Stromal cell of bone marrow (primary cell): ENCODE measurements around the gene DUOXA1.
"Not testable (repeated sequence)": the region's sequence is repeated elsewhere in the genome, so short reads cannot be mapped to it uniquely, and the experiment has no call there.

Source experiments
- DNase-seq: peaks from one replicate; pipeline ENCODE4 v3.0.0-alpha.2; 2012; ENCODE audit warnings: low read depth

DUOXA1 gene

DNA sequence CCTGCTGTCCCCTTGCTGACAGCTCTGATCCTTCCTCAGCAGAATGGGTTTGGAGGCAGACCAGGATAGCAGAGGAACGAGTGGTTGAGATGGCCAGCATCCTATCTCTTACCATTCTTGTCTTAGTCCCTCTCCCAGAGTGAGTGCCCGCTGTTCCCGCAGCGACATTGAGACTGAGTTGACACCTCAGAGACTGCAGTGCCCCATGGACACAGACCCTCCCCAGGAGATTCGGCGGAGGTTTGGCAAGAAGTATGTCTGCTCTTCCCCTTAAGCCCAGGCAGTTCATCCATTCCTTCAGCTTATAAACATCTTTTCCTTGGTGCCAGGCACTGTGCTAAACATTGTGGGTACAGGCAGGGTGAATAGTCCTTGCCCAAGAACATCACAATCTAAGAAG lies 21.3 kb upstream of the DUOXA1 start:
- no peak for DNase-seq

DNA sequence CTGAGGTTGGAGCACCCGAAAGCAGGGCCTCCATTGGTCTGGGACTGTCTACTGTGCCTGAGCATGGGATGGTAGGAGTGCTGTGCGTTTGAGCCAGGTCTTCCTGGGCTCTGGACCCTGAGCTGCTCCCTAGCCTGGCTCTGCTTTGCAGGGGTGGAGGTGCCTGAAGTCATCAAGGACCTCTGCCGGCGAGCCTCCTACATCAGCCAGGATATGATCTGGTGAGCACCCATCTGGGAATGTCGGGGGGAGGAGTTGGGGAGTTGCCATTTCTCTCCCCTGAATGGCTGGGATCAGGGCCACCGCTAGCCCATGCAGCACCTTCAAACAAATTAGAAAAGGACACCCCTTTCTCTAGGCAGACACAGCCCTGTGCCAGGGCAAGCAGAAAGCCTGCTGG lies 20.8 kb upstream of the DUOXA1 start:
- no peak for DNase-seq

DNA sequence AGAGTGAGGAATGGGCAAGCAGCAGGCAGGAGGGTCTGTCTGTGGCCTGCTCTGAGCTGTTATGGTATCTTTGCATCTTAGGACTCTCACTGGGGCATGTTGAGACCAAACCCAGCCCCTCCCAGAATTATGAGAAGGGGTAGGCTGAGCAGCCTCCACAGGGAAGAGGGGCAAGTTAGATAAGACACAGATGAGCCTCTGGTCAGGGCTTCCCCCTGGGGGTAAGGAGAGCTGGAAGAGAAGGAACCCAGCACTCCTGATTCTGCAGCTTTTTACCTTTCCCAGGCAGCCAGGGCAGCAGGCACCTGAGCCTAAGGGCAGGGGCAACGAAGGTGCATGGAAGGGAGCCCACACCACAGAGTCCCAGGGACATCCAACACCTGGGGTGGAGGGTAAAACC lies 19.4 kb upstream of the DUOXA1 start:
- no peak for DNase-seq

DNA sequence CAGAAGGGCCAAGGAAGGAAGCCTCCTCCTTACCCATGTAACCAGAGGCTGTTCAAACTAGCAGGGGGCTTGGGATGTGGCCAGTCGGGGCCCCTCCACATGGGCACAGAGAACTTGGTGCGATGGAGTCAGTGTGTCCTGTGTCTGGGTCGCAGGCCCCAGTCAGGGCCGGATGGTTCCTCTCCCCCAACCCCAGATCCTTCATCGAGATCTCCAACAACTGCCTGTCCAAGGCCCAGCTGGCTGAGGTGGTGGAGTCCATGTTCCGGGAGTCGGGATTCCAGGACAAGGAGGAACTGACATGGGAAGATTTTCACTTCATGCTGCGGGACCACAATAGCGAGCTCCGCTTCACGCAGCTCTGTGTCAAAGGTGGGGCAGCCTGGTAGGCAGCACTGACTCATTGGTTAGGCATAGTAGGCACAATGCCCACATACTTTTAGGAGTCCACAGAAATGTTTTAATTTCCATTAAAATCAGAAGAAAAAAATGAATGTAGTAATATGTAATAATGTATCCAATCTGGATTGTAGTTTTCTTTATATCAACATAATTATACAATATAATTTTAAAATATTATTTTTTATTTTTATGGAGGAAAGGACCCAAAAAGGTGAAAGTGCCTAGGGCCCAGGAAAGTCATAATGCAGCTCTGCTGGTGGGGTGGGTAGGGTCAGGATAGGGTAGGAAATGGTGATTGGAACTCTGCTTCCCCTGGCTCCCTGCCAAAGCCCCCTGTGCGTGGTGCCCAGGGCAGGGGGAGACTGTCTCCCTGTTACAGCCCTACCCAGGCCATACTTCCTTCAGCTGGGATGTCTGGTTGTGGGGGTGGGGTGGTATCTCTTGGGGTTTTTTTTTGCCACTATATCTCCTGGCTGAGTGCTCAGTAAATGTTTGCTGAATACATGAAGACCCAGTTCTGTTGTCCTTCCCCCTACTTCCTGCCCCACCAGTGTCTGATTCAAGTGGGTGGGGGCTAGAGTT lies 18.7 kb upstream of the DUOXA1 start:
- no peak for DNase-seq

DNA sequence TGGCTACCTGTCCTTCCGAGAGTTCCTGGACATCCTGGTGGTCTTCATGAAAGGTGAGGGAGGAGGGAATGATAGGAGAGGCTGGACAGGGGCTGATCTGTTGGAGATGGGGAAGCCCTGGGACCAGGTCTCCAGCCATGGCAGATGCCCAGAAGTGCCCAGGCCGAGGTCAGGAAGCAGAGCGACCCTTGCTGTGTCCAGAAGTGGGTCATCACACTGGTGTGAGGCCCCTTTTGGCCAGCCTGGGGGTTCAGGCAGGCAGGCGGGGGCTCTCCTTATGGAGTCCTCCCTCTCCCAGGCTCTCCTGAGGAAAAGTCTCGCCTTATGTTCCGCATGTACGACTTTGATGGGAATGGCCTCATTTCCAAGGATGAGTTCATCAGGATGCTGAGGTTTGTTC lies 17.9 kb upstream of the DUOXA1 start:
- DNase-seq: no peak

DNA sequence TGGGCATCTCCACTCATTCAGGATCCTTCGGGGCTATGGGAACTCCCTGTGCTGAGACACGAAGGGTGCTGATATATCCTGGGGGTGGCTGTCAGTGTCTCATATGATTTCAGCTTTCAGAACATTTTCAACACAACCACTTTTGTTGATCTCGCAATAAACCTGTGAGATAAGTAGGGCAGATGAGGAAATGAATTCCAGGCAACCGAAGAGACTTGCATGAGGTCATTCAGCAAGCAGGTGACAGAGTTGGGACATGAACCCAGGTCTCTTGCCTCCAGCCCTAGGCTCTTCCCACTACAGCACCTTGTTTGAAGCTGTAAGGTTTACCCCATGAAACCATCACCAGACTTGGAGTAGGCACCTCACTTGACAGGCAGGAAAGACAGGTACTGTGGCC lies 16.7 kb upstream of the DUOXA1 start:
- no peak for DNase-seq

DNA sequence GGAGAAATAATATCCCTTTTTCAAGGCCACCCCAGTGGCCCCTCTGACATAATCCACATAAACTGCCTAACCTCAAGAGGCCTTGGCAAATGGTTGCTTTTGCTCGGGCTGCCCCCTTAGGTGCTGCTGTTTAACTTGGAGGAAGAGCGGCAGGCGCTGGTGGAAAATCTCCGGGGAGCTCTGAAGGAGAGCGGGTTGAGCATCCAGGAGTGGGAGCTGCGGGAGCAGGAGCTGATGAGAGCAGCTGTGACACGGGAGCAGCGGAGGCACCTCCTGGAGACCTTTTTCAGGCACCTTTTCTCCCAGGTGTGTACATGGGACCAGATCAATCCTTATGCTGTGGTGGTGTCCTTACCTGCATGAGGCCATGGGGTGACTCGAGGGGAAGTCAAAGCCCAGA lies 15.1 kb upstream of the DUOXA1 start:
- no peak for DNase-seq

DNA sequence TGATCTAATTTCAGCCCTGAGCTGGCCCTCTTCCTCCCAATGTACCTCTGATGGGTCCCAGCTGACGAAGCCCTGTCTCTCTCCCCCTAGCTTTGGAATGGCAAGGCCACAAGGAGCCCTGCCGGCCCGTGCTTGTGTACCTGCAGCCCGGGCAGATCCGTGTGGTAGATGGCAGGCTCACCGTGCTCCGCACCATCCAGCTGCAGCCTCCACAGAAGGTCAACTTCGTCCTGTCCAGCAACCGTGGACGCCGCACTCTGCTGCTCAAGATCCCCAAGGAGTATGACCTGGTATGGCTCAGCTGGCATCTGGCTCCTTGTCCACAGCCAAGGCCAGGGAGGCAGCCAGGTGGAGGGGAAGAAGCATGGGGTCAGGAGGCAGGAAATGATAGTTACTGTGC lies 14.3 kb upstream of the DUOXA1 start:
- no peak for DNase-seq

DNA sequence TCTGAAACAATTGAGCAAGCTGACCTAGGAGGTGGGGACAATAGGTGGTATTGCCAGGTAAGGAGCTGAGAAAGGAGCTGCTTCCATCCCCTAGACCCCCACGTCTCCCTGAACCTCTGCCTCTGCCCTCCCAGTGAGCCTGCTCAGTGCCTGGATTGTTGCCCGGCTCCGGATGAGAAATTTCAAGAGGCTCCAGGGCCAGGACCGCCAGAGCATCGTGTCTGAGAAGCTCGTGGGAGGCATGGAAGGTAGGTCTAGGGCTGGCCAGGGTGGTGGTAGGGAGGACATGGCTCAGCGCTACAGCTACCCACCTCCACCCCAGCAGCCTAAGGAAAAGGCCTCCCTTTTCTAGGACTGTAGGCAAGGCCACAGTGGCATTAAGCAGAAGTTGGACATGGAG lies 13.4 kb upstream of the DUOXA1 start:
- DNase-seq: no peak

DNA sequence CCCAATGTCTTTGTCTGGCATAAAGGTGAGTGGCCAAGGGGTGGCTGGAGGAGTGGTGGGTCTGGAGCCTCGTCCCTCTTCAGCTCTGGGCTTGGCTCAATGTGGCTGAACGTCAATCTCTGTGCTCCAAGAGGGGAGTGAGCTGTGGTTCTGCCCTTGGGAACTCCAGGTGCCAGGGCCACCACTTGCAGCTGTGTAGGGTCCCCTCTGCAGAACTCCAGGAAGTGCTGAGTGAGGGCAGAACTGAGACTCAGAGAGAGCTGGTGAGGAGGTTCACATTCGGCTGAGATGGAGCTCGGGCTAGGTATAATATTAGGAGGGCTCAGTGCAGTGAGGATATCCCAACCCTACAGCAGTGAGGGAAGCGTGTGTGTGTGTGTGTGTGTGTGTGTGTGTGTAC lies 11.7 kb upstream of the DUOXA1 start:
- no peak for DNase-seq

DNA sequence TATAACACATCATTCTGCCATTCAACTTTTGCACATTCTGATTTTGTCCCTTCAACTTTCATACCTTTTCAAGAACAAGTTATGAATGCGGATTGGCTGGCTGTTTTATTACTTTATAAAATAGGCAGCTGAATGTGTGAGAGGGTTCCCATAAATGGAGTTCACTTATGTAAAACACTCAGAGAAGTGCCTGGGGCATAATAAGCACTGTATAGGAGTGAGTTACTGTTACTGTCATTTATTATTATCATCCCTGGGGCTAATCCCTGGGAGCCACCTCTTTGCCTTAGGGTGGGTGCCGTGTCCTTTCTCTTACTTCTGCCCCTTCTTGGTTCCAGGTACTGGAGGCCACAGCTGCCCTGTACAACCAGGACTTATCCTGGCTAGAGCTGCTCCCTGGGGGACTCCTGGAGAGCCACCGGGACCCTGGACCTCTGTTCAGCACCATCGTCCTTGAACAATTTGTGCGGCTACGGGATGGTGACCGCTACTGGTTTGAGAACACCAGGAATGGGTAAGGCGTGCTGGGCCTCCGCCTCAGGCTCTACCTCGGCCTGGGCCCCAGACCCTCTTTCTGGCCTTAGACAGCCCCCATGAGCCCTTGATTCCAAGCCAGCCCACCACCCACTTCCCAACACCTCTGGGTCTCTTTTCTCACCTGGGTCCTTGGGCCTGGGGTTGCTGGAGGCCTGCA lies 11.0 kb upstream of the DUOXA1 start:
- DNase-seq: no peak

DNA sequence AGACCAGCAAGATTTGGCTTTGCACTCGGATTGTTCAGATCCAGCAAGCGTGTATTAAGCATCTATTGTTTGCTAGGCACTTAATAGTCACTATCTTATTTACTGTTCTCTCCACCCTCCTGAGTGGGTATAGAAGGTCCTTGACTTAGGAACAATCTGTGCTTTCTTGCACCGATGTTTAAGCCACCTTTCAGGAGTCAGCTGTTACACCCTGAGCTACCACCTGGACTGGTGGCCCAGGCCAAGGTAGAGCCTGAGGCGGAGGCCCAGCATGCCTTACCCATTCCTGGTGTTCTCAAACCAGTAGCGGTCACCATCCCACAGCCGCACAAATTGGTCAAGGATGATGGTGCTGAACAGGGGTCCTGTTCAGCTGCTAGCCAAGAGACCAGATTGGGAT lies 10.1 kb upstream of the DUOXA1 start:
- DNase-seq: no peak

DNA sequence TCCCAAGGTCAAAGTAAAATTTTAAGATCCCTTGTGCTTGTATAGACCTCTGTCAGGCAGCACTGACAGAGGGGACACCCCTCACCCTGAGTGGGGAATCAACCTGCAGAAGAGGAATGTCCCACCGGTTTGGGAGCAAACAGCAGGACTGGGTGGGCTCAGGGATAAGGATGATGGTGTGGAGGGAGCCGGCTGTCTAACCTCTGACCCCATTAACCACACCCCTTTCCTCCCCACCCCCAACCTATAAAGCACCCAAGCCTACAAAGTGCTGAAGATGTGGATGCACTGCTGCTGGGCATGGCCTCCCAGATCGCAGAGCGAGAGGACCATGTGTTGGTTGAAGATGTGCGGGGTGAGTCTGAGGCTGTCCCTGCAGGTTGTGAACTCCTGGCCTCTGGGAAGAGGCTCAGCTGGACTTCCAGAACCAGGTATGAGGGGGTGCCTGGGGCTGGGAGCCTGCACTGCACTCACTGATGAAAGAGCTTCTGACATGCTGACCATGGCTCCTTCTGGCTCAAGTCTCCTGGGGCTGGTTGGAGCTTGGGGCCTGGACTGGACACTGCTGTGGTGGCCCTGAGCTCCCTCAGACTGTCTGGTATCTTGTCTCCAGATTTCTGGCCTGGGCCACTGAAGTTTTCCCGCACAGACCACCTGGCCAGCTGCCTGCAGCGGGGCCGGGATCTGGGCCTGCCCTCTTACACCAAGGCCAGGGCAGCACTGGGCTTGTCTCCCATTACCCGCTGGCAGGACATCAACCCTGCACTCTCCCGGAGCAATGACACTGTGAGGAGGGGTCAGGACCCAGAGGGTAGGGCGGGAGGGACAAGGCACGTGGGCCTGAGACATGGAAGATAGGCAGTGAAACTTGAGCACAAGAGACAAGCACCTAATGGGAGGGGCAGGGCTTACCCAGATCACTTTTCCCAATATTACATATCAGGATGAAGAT lies 9.4 kb upstream of the DUOXA1 start:
- DNase-seq: no peak

DNA sequence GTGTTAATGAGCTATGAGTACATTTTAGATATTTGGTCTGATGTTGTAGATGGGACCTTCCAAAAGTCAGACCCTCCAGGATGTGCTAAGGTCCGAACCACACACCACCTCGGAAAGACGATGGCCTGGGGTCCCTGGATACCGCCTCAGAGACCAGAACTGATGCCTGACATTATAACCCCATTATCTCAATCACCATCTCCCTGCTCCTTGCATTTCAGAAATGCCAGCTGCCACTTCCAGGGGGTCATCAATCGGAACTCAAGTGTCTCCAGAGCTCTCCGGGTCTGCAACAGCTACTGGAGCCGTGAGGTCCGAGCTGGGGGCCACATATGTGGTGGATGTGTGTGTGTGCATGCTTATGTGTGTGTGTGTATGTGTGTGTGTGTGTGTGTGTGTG lies 8.0 kb upstream of the DUOXA1 start:
- DNase-seq: no peak

DNA sequence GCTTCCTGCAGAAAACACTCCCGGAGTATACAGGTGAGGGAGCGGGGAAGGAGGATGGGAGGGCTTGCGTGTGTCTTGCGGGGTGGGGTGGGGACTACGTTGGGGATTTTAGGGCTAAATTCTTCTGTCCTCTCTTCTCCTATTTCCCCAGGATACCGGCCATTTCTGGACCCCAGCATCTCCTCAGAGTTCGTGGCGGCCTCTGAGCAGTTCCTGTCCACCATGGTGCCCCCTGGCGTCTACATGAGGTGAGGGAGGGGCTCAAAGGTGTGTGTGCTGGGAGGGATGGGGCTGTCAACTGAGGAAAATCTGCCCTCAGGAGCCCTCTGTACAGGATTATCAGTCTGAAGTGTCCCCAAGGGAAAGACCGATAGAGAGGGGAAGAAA lies 6.7 kb upstream of the DUOXA1 start:
- DNase-seq: no peak

DNA sequence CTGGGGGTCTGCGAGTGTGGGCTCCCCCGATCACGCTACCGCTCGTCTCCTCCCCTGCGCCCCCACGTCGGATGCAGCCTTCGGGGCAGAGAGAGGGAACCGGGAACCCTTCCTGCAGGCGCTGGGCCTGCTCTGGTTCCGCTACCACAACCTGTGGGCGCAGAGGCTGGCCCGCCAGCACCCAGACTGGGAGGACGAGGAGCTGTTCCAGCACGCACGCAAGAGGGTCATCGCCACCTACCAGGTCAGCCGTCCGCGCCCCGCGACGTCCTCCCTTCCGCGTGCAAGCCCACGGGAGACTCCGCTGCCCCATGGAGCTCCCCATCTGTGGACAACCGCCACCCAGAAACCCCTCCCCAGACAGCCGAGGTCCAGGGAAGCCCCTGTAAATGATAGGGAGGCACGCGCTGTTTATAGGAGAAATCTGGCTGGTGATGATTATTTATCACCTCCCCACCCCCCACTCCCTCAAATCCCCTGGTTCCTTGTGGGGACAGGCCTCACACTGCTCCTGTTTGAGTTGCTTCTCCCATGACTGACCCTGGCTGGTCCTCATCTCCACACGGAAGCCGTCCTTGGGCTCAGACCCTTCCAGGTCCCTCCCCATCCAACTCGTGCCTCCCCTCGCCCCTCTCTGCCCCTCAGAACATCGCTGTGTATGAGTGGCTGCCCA lies 6.2 kb upstream of the DUOXA1 start:
- DNase-seq: not testable (repeated sequence)

DNA sequence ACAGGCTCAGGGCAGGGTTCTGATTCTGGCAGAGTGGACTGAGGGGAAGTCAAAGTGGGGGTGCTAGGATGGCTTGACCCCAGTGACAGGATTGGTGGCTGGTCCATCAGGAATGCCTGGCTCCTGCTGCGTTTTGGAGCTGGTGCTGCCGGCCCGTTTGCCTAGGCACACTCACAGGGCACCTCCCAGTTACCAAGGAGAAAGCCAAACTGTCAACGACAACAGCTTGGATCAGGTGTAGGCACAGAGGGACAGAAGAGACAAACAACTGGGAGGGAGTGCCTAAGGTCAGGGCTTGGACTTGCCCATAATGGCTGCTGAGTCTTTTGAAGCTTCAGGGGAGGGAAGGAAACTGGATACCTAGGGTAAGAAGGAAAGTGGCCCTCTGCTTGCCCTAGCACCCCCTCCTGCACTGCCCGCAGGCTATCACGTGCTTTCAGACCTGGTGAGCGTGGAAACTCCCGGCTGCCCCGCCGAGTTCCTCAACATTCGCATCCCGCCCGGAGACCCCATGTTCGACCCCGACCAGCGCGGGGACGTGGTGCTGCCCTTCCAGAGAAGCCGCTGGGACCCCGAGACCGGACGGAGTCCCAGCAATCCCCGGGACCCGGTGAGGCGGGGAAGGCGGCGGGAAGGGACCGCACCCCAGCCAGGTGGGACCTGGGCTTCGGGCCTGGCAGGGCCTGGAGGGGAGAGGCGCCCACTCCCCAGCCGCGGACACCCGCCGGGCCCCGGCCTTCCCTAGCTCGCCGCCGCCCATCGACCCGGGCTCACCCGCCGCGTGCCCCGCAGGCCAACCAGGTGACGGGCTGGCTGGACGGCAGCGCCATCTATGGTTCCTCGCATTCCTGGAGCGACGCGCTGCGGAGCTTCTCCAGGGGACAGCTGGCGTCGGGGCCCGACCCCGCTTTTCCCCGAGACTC lies 5.3 kb upstream of the DUOXA1 start:
- DNase-seq: no peak

DNA sequence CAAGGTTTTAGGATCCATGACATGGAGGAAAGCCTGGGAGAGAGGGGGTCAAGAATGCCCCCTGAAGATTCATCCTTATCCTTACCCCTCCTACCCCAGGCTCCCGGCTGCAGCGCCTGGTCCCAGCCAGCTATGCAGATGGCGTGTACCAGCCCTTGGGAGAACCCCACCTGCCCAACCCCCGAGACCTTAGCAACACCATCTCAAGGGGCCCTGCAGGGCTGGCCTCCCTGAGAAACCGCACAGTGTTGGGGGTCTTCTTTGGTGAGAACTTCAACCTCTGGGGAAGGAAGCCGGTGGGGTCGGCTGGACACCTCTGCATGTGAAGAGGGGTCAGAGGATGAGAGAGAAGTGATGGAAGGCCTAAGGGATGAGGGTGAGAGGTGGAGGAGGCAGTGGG lies 4.4 kb upstream of the DUOXA1 start:
- no peak for DNase-seq

DNA sequence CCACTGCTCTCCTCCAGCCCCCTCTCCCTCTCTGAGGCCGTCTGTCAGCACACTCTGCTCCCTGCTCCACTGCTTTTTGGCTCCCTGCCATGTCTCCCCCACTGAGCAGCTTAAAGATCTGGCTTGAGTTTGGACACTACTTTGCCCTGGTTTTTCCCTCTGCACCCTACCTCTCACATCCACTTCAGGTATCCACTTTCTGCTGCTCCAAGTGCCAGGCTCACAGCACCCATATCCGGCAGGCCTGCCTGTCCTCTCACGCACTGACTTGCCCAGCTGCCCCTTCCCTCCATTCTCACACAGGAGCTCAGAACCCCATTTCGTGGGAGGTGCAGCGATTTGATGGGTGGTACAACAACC lies 3.9 kb upstream of the DUOXA1 start:
- DNase-seq: no peak

DNA sequence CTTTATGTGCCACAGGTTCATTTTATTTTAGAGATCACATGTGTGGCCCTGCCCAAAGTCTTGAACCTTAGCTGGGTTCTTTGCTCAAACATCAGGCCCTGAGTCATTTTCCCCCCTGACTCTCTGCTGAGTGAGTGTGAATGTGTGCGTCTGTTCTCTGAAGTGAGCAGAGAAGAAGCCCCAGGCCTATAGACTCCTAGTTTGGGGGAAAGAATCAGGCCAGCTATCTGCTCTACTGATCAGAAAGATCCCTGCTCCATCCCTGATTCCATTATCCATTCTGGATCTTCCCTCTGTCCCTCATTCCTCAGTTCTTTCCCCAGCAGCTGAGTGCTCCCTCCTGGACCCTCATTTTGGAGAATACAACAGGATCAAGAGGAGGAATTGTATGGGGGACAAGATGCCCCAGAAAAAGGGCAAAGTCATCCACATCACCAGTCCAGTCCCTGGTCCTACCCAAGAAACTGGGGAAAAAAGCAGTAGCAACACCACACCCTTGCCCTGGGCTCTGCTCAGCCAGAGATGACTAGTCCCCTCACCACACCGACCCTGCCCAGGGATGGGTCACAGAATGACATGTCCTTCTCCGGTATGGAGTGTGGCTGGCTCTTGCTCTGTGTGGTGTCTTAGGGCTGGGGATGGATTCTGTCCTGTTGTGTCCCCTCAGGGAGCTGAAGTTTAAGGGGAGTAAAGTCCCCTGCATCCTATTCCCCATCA lies 3.3 kb upstream of the DUOXA1 start:
- no peak for DNase-seq
